WTC11 (cell line): ENCODE results near the gene RNF169. TPM values are rescaled to one million over a fixed set of nuclear protein-coding genes. Genes with fewer than 3 reads are reported as not detected.

Source experiments
- ATAC-seq: fragments of 200-7000 bp; cut with Tn5 transposase; 2 replicates; pipeline ENCODE4 v1.10.0; 2021; ENCODE audit warnings: mild to moderate bottlenecking, moderate library complexity
- CTCF ChIA-PET: fragments of 300-600 bp; sonication (Branson Sonifier 250); formaldehyde crosslinking; loops from one replicate; lab custom pipeline; 2021; ENCODE audit warnings: antibody characterized with exemption; lab: Charles Lee
- POLR2A ChIA-PET: fragments of 350-600 bp; sonication (Branson Sonifier 250); formaldehyde crosslinking; loops from one replicate; lab custom pipeline; 2021; ENCODE audit warnings: antibody characterized with exemption; lab: Charles Lee
- DNase-seq: peaks from one replicate; pipeline ENCODE4 v3.0.0; 2021; ENCODE audit warnings: low spot score
- H3K27ac Mint-ChIP-seq: 2 replicates; pipeline ENCODE4 v1.8.0; 2021; ENCODE audit warnings: mixed read lengths
- H3K27me3 Mint-ChIP-seq: 2 replicates; pipeline ENCODE4 v1.8.0; 2021; ENCODE audit warnings: low read depth, mild to moderate bottlenecking, moderate library complexity, mixed read lengths
- H3K36me3 Mint-ChIP-seq: 2 replicates; pipeline ENCODE4 v1.8.0; 2021; ENCODE audit warnings: mixed read lengths
- H3K4me1 Mint-ChIP-seq: 2 replicates; pipeline ENCODE4 v1.8.0; 2022; ENCODE audit warnings: mixed read lengths
- H3K4me3 Mint-ChIP-seq: 2 replicates; pipeline ENCODE4 v1.8.0; 2021; ENCODE audit warnings: mild to moderate bottlenecking, moderate library complexity, mixed read lengths
- H3K9me3 Mint-ChIP-seq: 2 replicates; pipeline ENCODE4 v1.8.0; 2021; ENCODE audit warnings: mixed read lengths
- AFF4 ChIP-seq: sonication (generic); formaldehyde crosslinking; IDR thresholded peaks from 2 replicates; pipeline ENCODE4 v1.8.1; 2023; ENCODE audit warnings: mild to moderate bottlenecking, missing genetic modification reagents, borderline replicate concordance
- ATF6 ChIP-seq: sonication (generic); formaldehyde crosslinking; IDR thresholded peaks from 2 replicates; pipeline ENCODE4 v1.8.1; 2023; ENCODE audit warnings: mild to moderate bottlenecking, missing genetic modification reagents
- ELF4 ChIP-seq: sonication (generic); formaldehyde crosslinking; IDR thresholded peaks from 2 replicates; pipeline ENCODE4 v1.8.1; 2022; ENCODE audit warnings: low read depth, mild to moderate bottlenecking, moderate library complexity, missing genetic modification reagents
- FOXK1 ChIP-seq: sonication (generic); formaldehyde crosslinking; IDR thresholded peaks from 2 replicates; pipeline ENCODE4 v1.8.0; 2022; ENCODE audit warnings: mild to moderate bottlenecking, moderate library complexity, missing genetic modification reagents
- GRHL2 ChIP-seq: fragments of 250-450 bp; sonication (Bioruptor Pico); IDR thresholded peaks from 2 replicates; pipeline ENCODE4 v1.8.0; 2022; ENCODE audit warnings: mild to moderate bottlenecking, moderate library complexity; ENCODE audit not compliant: insufficient replicate concordance, severe bottlenecking
- MXD4 ChIP-seq: fragments of 250-450 bp; sonication (Bioruptor Pico); IDR thresholded peaks from 2 replicates; pipeline ENCODE4 v1.8.0; 2021; ENCODE audit warnings: mild to moderate bottlenecking, moderate library complexity, borderline replicate concordance
- NR3C1 ChIP-seq: sonication (generic); formaldehyde crosslinking; conservative IDR thresholded peaks from 2 replicates; pipeline ENCODE4 v1.8.1; 2023; ENCODE audit warnings: low read depth, mild to moderate bottlenecking, missing genetic modification reagents
- PRDM15 ChIP-seq: sonication (generic); formaldehyde crosslinking; IDR thresholded peaks from 2 replicates; pipeline ENCODE4 v1.8.0; 2022; ENCODE audit warnings: missing genetic modification reagents
- RORB ChIP-seq: fragments of 250-450 bp; sonication (Bioruptor Pico); IDR thresholded peaks from 2 replicates; pipeline ENCODE4 v1.9.0; 2021; ENCODE audit warnings: mild to moderate bottlenecking
- SOX15 ChIP-seq: fragments of 250-450 bp; sonication (Bioruptor Pico); IDR thresholded peaks from 2 replicates; pipeline ENCODE4 v1.9.0; 2021; ENCODE audit warnings: mild to moderate bottlenecking
- USF2 ChIP-seq: sonication (generic); formaldehyde crosslinking; IDR thresholded peaks from 2 replicates; pipeline ENCODE4 v1.8.1; 2023; ENCODE audit warnings: mild to moderate bottlenecking, missing genetic modification reagents, moderate library complexity
- ZBTB21 ChIP-seq: sonication (generic); formaldehyde crosslinking; IDR thresholded peaks from 2 replicates; pipeline ENCODE4 v1.8.1; 2023; ENCODE audit warnings: mild to moderate bottlenecking, missing genetic modification reagents, borderline replicate concordance
- ZNF232 ChIP-seq: sonication (generic); formaldehyde crosslinking; IDR thresholded peaks from 2 replicates; pipeline ENCODE4 v1.8.0; 2022; ENCODE audit warnings: mild to moderate bottlenecking, missing genetic modification reagents
- ZNF512 ChIP-seq: sonication (generic); formaldehyde crosslinking; IDR thresholded peaks from 2 replicates; pipeline ENCODE4 v1.8.1; 2022; ENCODE audit warnings: missing genetic modification reagents, borderline replicate concordance
- ZNF532 ChIP-seq: fragments of 250-450 bp; sonication (Bioruptor Pico); IDR thresholded peaks from 2 replicates; pipeline ENCODE4 v1.9.0; 2021; ENCODE audit warnings: mild to moderate bottlenecking, borderline replicate concordance
- total RNA-seq: library from RNA; stranded (reverse); gene quantifications from 3 replicates; pipeline ENCODE4 v1.2.3, GENCODE V29; 2021

Gene RNF169
- total RNA-seq, 1 experiment from 2014 or later, result 13.6 TPM

- TF ChIP-seq ZNF512 (CRISPR knock-in tag) (no peak), PRDM15 (CRISPR knock-in tag) (no peak), FOXK1 (CRISPR knock-in tag) (no peak), ELF4 (no peak), USF2 (CRISPR knock-in tag) (no peak), ATF6 (CRISPR knock-in tag) (no peak)
Measured at GRCh38 chr11:74783241-74783871, 34.7 kb downstream of the RNF169 start (continued).

GRCh38 chr11:74784234-74784633 is 35.6 kb downstream of the RNF169 start:
- no peaks in the 10 kb centered on the region for H3K36me3 Mint-ChIP-seq
- H3K9me3 Mint-ChIP-seq, result no peaks in the 10 kb centered on the region
- no peak for ATAC-seq
- H3K27me3 Mint-ChIP-seq, result no peaks in the 10 kb centered on the region
- H3K27ac Mint-ChIP-seq, result no peak overlapping the region
- peaks cover 4% of the 10 kb centered on the region; the same call in 1 of the 2 replicates for H3K4me1 Mint-ChIP-seq
- CTCF ChIA-PET, result interaction anchor here (1.1 kb wide), 1 partner anchor 82 kb away, joined by 3 read pairs; no protein-coding TSS in a partner anchor
- POLR2A ChIA-PET, result no interaction called here
- no peak overlapping the region for H3K4me3 Mint-ChIP-seq
- no peak for DNase-seq
- no peak for TF ChIP-seq GRHL2 (CRISPR knock-in tag)
- TF ChIP-seq RORB (CRISPR knock-in tag), result no peak
- no peak for TF ChIP-seq ZNF232 (CRISPR knock-in tag)
- TF ChIP-seq SOX15 (CRISPR knock-in tag), result no peak
- TF ChIP-seq ZBTB21 (CRISPR knock-in tag), result no peak
- TF ChIP-seq ZNF532 (CRISPR knock-in tag), result no peak
- no peak for TF ChIP-seq NR3C1 (CRISPR knock-in tag)
- no peak for TF ChIP-seq MXD4 (CRISPR knock-in tag)
- TF ChIP-seq FOXK1 (CRISPR knock-in tag), result no peak
- no peak for TF ChIP-seq AFF4 (CRISPR knock-in tag)
